GM12873 (cell line): Measurements from ENCODE around the gene IL16.

Experiments used
- TF ChIP-seq, protein P1 (sequence below): IDR thresholded peaks from 2 replicates; pipeline ENCODE4 v1.5.1; 2012; ENCODE audit warnings: low read depth, mild to moderate bottlenecking, moderate library complexity, low read length, control low read depth; ENCODE audit not compliant: insufficient read depth; ENCODE audit errors: missing control alignments

Gene IL16

DNA sequence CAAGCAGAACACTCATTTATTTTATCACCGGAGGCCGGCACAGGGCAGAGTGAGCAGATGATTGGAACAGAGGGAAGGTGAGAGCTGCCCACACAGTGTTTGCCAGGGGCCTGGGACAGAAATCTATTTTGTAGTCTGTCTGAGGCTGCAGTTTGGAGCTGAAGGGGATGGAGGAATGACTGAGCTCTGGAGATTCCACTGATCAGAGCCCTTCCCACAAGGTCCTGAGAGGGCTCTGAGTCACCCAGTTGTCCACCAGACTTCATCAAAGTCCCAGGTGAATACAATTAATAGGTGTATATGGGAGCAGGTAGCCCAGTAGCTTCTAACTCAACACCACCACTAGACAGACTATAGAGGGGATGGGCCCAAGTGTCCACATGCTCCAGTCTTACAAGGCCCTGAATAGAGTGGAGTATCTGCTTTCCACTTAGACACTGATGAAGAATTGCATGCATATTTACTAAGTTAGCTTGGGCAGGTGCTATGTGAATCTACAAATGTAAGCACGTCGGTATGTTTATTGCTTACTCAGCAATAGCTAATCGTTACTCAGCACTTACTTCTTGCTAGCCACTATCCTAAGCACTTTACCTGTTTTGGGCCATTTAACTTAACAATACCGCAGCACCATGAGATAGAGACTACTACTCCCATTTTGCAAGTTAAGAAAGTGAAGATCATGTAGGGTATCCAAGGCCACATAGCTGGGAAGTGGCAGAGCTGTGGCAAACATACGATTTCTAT, 130.0 kb downstream of the IL16 start:
- TF ChIP-seq, protein P1, sequence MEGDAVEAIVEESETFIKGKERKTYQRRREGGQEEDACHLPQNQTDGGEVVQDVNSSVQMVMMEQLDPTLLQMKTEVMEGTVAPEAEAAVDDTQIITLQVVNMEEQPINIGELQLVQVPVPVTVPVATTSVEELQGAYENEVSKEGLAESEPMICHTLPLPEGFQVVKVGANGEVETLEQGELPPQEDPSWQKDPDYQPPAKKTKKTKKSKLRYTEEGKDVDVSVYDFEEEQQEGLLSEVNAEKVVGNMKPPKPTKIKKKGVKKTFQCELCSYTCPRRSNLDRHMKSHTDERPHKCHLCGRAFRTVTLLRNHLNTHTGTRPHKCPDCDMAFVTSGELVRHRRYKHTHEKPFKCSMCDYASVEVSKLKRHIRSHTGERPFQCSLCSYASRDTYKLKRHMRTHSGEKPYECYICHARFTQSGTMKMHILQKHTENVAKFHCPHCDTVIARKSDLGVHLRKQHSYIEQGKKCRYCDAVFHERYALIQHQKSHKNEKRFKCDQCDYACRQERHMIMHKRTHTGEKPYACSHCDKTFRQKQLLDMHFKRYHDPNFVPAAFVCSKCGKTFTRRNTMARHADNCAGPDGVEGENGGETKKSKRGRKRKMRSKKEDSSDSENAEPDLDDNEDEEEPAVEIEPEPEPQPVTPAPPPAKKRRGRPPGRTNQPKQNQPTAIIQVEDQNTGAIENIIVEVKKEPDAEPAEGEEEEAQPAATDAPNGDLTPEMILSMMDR = no peak

DNA sequence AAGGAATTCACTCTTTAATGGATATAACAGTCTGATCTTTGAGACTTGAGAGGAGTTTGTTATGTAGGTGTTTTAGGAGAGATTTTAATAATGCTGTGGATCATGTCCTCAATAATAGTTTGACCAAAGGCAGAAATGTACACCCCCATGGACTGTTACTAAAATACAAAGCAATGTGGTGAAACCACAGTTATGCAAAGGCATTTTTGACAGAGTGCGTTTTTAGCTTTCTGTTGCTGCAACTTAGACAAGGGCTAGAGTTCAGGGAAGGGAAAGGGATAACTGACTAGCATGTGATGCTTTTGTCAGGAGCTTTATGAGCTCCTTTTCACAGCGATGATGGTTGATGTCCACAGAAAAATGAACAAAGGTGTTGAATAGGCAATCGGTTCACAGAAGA, 130.8 kb downstream of the IL16 start:
- TF ChIP-seq, protein P1 = no peak

GRCh38 chr15:81329446-81329845, 132.8 kb downstream of the IL16 start:
- TF ChIP-seq, protein P1 = no peak

DNA sequence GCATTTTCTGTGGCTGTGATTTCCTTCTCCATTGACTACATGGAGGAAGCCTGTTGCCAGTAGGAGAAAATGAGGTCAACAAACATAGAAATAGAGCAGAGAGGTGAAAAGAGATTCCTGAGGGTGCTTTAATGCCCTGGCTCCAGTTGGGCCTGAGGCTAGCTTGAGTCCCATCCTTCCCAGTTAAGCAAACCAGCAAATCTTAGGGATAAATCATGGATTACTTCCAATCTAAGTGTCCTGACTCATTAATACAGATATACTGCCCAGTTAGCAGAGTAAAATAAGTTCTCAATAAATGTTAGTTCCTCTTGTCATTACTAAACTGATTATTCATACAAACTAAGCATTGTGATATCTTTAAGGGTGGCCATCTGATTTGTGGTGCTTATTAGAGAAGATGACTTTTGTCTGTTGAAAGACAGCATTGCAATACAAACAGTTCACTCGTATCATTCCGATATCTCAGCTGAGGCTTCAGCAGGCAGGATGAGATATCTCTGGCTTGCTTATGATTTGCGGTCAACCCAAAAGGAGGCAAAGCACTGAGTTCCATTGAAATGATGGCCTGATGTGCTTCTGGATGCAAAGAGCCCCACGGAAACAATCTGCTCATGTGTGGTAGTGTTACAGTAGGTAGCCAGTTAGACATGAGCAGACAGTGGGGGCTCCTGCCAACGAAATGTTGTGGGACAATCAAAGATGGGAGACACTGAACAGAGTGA, 133.8 kb downstream of the IL16 start:
- TF ChIP-seq, protein P1 = no peak

GRCh38 chr15:81331600-81331999, 134.9 kb downstream of the IL16 start:
- TF ChIP-seq, protein P1 = no peak

GRCh38 chr15:81332326-81332725, 135.6 kb downstream of the IL16 start:
- TF ChIP-seq, protein P1 = no peak

DNA sequence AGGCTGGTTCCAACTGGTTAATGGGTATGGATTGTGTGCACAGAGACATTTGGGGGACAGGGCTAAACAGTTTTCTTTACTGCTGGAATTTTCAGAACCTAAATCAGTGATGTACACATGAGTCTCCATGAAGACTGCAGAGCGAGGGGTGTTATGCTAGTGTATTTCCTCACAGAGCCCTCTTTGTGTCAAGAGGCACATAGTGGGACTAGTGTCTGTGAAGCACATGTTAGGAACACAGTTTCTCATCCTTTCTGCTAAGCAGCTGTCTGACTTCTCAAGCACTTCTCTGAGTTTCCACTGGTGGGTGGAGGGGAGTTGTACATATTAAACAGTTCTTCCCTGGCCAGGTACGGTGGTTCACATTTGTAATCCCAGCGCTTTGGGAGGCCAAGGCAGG, 136.7 kb downstream of the IL16 start:
- TF ChIP-seq, protein P1 = no peak
